HG03135 (cell line): ENCODE data around the gene SIPA1L3.

Experiments used
- ATAC-seq: cut with Tn5 transposase; IDR thresholded peaks from one replicate; pipeline ENCODE4 v1.9.1; 2021; ENCODE audit warnings: mild to moderate bottlenecking, moderate library complexity; ENCODE audit not compliant: unreplicated experiment

SIPA1L3 gene

GRCh38 chr19:38135150-38135998, 228.4 kb downstream of the SIPA1L3 start:
- no peak for ATAC-seq

DNA sequence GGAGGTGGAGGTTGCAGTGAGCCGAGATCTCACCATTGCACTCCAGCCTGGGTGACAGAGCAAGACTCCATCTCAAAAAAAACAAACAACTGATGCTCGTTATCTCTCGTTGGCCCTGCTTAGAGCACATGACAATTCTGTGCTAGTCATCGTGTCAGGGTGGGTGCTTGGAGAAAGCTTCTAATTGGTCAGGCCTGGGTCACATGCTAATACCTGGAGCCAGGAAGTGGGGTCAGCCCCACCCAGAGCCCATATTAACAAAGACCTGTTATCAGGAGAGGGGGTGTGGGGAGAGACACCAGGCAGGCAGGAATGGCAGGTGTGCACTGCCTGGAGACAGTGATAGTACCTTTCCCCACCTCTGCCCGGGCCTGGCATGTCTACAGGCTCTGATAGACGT, 232.1 kb downstream of the SIPA1L3 start:
- no peak for ATAC-seq

GRCh38 chr19:38141108-38141507, 234.1 kb downstream of the SIPA1L3 start:
- no peak for ATAC-seq

DNA sequence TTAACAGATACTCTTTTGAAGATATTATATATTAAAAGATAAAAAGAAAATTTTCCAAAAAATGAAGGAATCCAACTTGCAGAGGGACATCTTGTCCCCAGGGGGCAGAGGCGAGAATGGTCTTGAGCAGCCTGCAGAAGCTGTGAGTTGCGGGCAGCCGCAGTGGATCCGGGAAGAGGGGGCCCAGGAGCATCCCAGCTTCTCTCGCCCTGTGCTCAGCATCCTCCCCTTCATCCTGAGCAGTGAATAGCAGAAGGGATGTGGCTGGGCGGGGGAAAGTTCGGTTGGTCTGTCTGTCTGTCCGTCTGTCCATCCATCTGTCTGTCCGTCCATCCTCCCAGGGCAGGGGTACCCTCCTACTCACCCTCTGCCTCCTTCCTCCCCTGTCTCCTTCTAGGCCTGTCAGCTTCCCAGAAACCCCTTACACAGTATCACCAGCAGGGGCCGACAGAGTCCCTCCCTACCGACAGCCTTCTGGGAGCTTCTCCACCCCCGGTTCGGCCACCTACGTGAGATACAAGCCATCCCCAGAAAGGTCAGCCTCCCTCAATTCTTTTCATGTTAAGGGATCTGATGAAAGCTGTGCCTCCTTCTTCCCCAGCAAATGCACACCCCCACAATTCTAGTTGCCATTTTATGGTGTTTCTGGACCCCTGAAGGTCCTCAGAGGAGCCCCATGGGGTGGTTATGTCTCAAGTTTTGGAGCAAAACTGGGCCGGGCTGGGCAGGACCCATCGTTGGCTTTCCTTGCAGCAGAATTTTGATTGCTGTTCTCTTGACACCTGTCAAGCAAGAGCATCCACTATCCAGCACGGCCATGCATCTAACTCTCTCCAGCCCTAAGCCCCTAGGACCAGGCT, 235.4 kb downstream of the SIPA1L3 start:
- no peak for ATAC-seq

GRCh38 chr19:38143847-38144246, 236.8 kb downstream of the SIPA1L3 start:
- ATAC-seq, result no peak

- no peak for ATAC-seq
Measured at GRCh38 chr19:38144667-38145066, 237.7 kb downstream of the SIPA1L3 start.

- ATAC-seq, result no peak
Measured at GRCh38 chr19:38145623-38146022, 238.6 kb downstream of the SIPA1L3 start.

GRCh38 chr19:38148337-38148736, 241.3 kb downstream of the SIPA1L3 start:
- no peak for ATAC-seq

- no peak for ATAC-seq
Measured at GRCh38 chr19:38149661-38150061, 242.7 kb downstream of the SIPA1L3 start.

DNA sequence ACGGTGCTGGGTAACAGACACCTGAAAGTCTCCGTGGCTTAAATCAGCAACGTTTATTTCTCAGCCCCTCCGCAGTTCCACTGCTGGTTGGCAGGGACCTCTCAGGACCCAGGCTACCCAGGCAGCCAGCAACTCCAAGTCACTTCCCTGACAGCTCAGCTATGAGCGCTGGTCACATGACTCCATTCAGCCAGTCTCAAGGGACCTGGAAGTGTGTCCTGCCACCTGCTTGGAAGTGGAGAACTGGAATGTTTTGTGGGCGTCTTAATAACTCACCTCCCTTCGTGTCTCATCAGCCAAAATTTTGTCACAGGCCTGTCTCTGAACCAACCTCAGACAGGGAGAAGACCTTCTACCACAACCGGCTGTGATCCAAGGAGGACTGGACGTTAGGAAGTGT, 244.2 kb downstream of the SIPA1L3 start:
- ATAC-seq, result no peak

GRCh38 chr19:38152461-38153379, 245.7 kb downstream of the SIPA1L3 start:
- ATAC-seq, result no peak

DNA sequence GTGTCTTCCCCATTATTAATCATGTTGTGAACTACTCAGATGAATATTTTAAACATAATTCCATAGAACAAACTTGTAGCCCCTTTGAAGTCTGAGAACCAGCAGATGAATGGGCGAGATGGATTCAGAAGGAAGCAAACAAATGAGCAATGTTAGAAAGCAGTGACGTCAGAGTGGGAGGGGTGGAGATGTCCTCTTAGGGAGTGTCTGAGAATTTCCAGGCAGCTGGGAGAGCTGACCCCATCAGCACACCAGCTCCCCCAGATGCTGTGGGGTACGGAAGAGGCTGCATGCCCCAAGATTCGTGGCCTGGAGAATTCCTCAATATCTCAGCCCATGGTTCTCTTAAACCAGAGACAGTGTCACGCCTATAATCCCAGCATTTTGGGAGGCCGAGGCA, 248.4 kb downstream of the SIPA1L3 start:
- no peak for ATAC-seq

DNA sequence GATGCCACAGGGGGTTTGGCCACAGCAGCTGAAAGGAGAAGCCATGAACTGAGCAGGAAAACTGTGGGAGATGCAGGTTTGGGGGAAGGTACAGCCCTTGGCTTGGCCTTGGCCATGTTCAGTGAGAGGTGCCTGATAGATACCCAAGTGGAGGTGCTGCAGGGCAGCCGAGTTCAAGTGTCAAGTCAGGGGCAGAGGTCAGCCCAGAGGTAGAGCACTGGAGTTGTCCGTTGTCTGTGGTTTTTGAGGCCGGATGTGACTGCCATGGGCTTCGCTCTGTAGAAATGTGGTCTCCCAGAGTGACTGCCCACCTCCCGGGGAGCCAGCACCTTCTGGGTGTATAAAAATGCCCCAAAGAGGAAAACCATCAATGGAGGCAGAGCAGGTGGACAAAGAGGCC, 251.7 kb downstream of the SIPA1L3 start:
- no peak for ATAC-seq

- ATAC-seq, result no peak
Measured at GRCh38 chr19:38162094-38162493, 255.1 kb downstream of the SIPA1L3 start.

- no peak for ATAC-seq
Measured at GRCh38 chr19:38162632-38163031, 255.6 kb downstream of the SIPA1L3 start.

GRCh38 chr19:38163419-38164290, 256.6 kb downstream of the SIPA1L3 start:
- no peak for ATAC-seq

DNA sequence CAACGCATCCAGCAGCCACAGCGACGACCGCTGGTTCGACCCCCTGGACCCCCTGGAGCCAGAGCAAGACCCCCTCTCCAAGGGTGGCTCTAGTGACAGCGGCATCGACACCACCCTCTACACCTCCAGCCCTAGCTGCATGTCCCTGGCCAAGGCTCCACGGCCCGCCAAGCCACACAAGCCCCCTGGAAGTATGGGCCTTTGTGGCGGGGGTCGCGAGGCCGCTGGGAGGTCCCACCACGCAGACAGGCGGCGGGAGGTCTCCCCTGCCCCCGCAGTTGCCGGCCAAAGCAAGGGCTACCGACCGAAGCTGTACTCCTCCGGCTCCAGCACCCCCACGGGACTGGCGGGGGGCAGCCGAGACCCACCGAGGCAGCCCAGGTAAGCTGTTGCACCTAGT, 257.5 kb downstream of the SIPA1L3 start:
- no peak for ATAC-seq

DNA sequence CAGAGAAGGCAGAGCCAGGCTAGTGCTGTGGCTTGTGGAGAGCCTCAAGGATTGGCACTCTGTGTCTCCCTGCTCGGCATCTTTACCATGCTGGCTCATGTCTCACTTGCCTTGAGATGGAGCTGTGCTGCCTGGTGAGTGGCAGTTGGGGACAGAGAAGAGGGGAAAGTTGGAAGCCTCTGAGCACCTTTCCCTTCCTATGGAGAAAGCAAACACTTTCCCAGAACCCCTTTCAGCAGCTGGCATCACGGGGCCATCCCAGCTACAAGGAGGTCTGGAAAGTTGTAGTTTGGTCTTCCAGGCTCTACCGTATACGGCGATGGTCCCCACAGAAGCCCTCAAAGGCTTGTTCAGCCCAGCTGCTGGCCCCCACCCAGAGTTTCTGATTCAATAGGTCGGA, 258.3 kb downstream of the SIPA1L3 start:
- no peak for ATAC-seq

DNA sequence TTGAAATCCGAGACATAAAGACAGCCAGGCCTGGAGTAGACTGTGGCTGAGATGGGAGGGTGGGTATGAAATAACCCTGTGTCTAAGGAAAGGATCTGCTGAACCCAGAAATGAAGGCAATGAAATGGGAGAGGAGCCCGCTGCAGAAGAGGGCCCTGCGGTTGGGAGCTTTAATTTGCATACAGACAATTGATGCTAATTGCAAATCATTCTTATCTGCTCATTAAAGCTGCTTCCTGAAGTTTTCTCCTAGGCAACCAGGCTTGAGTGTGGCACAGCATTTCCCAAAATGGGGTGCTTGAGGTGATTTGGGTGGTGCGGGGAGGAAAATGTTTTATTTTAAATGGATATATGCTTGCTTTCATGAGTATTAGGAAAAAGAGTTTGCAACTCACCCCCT, 261.6 kb downstream of the SIPA1L3 start:
- no peak for ATAC-seq

DNA sequence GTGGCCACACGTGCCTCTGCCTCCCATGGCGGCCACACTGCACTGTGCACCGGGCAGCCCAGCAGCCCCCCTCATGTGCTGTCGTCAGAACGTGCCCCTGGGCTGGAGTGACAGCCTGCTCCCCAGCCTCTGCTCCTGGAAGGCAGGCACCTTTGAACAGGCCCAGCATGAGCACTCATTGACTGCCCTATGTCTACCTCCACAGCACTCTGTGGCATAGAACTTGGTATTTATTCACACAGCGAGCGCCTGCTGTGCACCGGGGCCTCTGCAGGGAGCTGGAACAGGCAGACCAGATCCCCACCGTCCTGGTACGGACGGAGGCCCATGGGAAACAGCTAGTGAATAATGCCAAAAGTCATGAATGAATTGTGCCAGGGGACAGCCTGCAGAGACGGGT, 263.3 kb downstream of the SIPA1L3 start:
- ATAC-seq, result no peak
